ENCODE measurements around the gene TEX2. TPM values are rescaled to one million over a fixed set of nuclear protein-coding genes. Genes with fewer than 3 reads are reported as not detected.

The TEX2 gene
- total and polyA plus RNA-seq, 9 of the 15 experiments (the other 6 are each of a cell fraction or from before 2014, with no cell fraction given), result 4.1 to 27.6 (median 19.3) TPM

- TF ChIP-seq JUND (IDR thresholded peaks at IDR 0.05; ENCODE audit: borderline replicate concordance, low read depth, low read length), result 0 out of 2 replicates have a peak, but pooled peaks have one; percentile 21
- TF ChIP-seq JUND (tag; IDR thresholded peaks at IDR 0.05; ENCODE audit: borderline replicate concordance, low read depth, low read length), result no peak
- peak; percentile 57; the same call in 1 of the 2 replicates for TF ChIP-seq TEAD4 (IDR thresholded peaks at IDR 0.05; ENCODE audit: low read length)
- TF ChIP-seq TEAD4 (CRISPR knock-in tag; IDR thresholded peaks at IDR 0.05; ENCODE audit: borderline replicate concordance), result no peak
These were observed 144.8 kb downstream of the TEX2 start (continued) for GRCh38 chr17:64117981-64118979.

- intact Hi-C loops (cut with micrococcal nuclease) (no loop called here), in situ Hi-C loops (cut with MboI) (no loop called here)
- no peak for ATAC-seq
These were observed 147.1 kb downstream of the TEX2 start for GRCh38 chr17:64115822-64116534.

More at GRCh38 chr17:64115822-64116534, 147.1 kb downstream of the TEX2 start:
- Histone ChIP-seq H3K4me3 (no peak overlapping the region), H3K36me3 (ENCODE audit: control insufficient read depth, insufficient read depth, low read length) (0 out of 3 replicates have a peak, but pooled peaks cover 2% of the 10 kb centered on the region), H3K9ac (ENCODE audit: insufficient read depth in 1 of 2, low read depth in 2 of 2, low read length in 2 of 2) (no peak overlapping the region), H3K9me3 (replicated peaks; ENCODE audit: control insufficient read depth, insufficient read depth, low read depth, low read length) (no peaks in the 10 kb centered on the region), H3K4me2 (ENCODE audit: insufficient read depth, low read length) (no peak overlapping the region), H3K27me3 (ENCODE audit: control insufficient read depth in 2 of 2, insufficient read depth in 2 of 2, low read length in 2 of 2) (no peaks in the 10 kb centered on the region), H3K27ac (ENCODE audit: extremely low read depth, low read depth, low read length) (no peak overlapping the region), H4K20me1 (replicated peaks; ENCODE audit: control insufficient read depth, insufficient read depth, low read length) (no peaks in the 10 kb centered on the region), H3K79me2 (ENCODE audit: control insufficient read depth, insufficient read depth, low read length) (no peaks in the 10 kb centered on the region; the same call in 1 of the 3 replicates), H2AFZ (ENCODE audit: low read depth, low read length) (no peak overlapping the region), H3K4me1 (replicated peaks in 1 of 2; ENCODE audit: control insufficient read depth in 2 of 2, insufficient read depth in 2 of 2, low read length in 2 of 2) (peaks cover 6 to 13% of the 10 kb centered on the region in 2 experiments), H3K9me1 (ENCODE audit: control insufficient read depth, insufficient read depth, low read length) (no peaks in the 10 kb centered on the region)
- no peak for DNase-seq (ENCODE audit: extremely low read depth in 1 of 4, low spot score in 3 of 4)
- WGBS (ENCODE audit: insufficient coverage, low coverage, missing lambda C conversion rate), result 32% methylated on average over 7 of the region's 7 CpGs
- CTCF ChIA-PET (ENCODE audit: low intra/inter-chr PET ratio), result no interaction called here
- peak; percentile 45; the same call in 1 of the 2 replicates for TF ChIP-seq FOSL1 (tag; conservative IDR thresholded peaks at IDR 0.05)
- no peak for TF ChIP-seq SRSF3 (IDR thresholded peaks at IDR 0.05; ENCODE audit: insufficient read depth, low read length)
- TF ChIP-seq TAF15 (IDR thresholded peaks at IDR 0.05; ENCODE audit: low read depth, low read length), result no peak
- no peak for TF ChIP-seq ESRRA (IDR thresholded peaks at IDR 0.05; ENCODE audit: borderline replicate concordance, low read depth)
- TF ChIP-seq SRSF1 (IDR thresholded peaks at IDR 0.05; ENCODE audit: low read depth, low read length), result no peak
- peak; percentile 41; the same call in 1 of the 2 replicates for TF ChIP-seq CEBPB (tag; IDR thresholded peaks at IDR 0.05)
- no peak for TF ChIP-seq KLF6 (CRISPR knock-in tag; IDR thresholded peaks at IDR 0.05; ENCODE audit: borderline replicate concordance)
- peak; percentile 63 for TF ChIP-seq HMBOX1 (IDR thresholded peaks at IDR 0.05)
- TF ChIP-seq CEBPG (CRISPR knock-in tag; IDR thresholded peaks at IDR 0.05), result no peak
- TF ChIP-seq CEBPG (tag; conservative IDR thresholded peaks at IDR 0.05 in 1 of 2, IDR thresholded peaks at IDR 0.05 in 1 of 2), result peak in 1 of 2 experiments; percentile 52; a peak in 2 of 4 replicates
- TF ChIP-seq RHOXF2B (CRISPR knock-in tag; conservative IDR thresholded peaks at IDR 0.05), result no peak
- POLR2A ChIA-PET, result interaction anchor here (1.3 to 2.4 kb wide), 2 partner anchors 10 to 11 kb away, joined by 6 to 7 read pairs; no protein-coding TSS in a partner anchor
- BruUV-seq (replicated peaks), result no TSS peak
- no peak for FAIRE-seq
